Caki2 (cell line): ENCODE measurements around the gene PCDHGB3. TPM values are rescaled to one million over a fixed set of nuclear protein-coding genes. Genes with fewer than 3 reads are reported as not detected.
"Not testable (repeated sequence)": the region's sequence is repeated elsewhere in the genome, so short reads cannot be mapped to it uniquely, and the experiment has no call there.

Source experiments
- DNase-seq: peaks from one replicate; pipeline ENCODE4 v3.0.0-alpha.2; 2015; ENCODE audit warnings: low read depth
- in situ Hi-C: cut with HindIII; loops from 2 replicates; pipeline ENCODE4 v1.10.0; 2016; ENCODE audit warnings: low sequenced_read_pairs, low pct_unique_long_range_greater_than_20kb, mixed read lengths
- total RNA-seq: library from RNA; depleted of rRNA; stranded (reverse); fragments of >200 nt; shearing (Covaris generic); gene quantifications from 2 replicates; pipeline ENCODE4 v1.2.3, GENCODE V29; 2014; ENCODE audit warnings: low replicate concordance; rRNA removed

PCDHGB3 gene
- total RNA-seq: not detected in 2 replicates

DNA sequence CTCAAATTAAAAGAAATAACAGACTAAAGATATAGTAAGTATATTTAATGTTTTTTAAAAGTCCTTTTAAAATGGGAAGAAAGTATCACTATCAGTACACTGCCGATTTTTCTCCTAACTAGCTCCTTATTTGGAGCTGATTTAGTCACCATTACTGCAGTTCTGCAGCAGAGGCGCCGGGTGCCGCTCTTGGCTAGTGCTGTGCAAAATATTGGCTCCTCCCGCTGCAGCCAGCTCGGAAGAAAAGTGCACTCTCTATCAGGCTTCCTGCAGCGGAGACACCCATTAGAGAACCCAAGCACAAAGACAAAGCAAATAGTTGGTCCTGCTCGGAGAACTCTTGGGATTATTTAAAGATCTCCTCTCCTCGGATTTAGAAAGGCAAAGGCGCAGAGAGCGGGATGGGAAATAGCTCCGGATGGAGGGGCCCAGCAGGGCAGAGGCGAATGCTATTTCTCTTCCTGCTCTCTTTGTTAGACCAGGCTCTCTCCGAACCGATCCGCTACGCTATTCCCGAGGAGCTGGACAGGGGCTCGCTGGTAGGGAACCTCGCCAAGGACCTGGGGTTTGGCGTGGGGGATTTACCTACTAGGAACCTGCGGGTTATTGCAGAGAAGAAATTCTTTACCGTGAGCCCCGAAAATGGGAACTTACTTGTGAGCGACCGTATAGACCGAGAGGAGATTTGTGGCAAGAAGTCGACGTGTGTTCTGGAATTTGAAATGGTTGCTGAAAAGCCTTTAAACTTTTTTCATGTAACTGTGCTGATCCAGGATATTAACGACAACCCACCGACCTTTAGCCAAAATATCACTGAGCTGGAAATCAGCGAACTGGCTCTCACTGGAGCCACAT, at the start of gene PCDHGB3:
PCDHGB3 (plus strand) TSS at position 249 of the 855 bp plus-strand sequence; CDS start at position 402, 153 bp downstream.
- no peak for DNase-seq
- in situ Hi-C loops: no loop called here

DNA sequence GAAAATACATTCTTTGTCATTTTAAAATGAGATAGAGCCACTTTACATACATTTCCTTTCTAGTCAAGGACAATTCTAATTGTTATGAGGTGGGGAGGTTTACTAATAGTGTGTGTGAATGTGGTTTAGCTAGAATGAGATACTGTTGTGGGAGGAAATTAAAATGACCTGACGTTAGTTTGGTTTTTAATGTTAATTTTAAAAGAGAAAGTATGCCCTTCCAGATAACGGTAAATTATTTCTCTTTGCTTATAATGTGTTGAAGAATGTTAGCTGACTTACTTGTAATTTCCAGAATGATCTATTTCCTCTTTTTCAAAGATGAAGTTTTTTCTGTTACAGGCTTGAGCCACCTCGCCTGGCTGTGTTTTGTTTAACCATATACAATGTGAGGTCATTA, 47.8 kb upstream of the PCDHGB3 start:
- no peak for DNase-seq
- in situ Hi-C loops: no loop called here

DNA sequence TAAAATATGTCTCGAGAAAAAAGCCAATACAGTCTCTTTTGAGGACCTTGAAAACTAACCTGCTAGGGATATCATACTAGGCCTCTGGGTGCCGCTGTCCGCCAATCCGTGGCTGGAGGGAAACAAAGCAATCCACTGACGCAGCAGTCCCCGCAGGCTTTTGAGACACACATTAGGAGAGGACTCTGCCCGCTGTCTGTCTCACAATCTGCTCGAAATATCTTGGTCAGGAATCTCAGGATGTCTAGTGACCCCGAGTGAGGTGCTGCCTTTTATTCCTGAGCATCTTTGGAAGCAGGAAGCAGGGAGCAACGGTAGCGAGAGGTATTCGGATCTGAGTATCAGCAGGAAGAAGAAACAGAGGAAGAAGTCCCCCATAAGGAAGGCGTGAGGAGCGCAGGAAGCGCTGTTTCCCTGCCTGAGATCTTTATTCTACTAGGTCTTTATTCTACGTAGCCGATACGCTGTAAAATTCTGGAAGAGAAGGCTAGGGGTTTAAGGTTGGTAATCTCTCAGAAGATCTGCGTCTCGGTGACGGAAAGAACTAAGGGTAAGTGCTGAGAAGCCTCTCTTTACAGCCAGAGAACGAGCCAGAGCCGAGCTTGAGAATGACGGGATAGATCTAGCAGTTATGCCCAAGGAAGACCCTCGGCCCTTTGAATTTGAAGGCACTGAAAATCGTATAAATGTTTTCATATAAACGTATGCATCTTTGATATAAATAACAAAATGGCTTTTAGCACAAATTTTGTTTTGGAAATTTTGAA, 43.8 kb upstream of the PCDHGB3 start:
- in situ Hi-C loops: no loop called here
- DNase-seq: no peak

DNA sequence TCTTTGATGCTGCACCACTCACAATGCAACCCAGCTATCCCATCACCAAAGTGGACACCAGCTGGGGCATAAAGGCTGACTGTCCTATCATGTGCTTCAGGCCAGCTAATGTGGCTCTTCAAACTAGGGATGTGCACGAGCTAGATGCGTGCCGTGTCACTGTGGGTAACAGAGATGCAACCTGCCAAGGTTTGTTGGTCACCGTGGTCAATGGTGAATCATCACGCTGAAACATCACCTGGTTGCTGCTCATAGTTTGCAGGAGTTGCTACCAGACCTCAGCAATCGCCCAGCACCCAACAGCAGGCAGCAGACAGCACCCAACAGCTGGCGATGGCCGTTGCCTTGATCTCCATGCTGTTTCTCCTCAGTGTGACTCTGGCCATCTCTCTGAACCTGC, 41.8 kb upstream of the PCDHGB3 start:
- DNase-seq: no peak
- in situ Hi-C loops: no loop called here

DNA sequence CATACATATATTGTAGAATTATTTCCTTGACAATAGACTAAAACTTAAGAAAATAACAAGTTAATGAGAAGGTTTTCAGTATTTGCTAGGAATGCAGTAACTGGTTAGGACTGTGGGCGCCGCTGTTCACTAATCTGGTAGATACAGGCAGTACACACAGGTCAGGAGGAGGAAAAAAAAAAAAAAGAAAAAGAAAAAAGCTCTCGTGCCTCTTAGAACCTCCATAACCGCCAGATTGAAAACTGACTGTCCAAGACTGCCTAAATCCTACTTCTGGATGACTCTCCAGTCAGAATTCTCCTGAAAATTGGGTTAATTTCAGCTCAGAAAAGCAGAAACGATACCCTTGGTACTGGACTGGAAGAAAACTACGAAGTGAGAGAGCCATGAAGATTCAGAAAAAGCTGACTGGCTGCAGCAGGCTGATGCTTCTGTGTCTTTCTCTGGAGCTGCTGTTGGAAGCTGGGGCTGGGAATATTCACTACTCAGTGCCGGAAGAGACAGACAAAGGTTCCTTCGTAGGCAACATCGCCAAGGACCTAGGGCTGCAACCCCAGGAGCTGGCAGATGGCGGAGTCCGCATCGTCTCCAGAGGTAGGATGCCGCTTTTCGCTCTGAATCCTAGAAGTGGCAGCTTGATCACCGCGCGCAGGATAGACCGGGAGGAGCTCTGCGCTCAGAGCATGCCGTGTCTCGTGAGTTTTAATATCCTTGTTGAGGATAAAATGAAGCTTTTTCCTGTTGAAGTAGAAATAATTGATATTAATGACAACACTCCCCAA, 39.6 kb upstream of the PCDHGB3 start, which contains the start of gene PCDHGA1:
PCDHGA1 (plus strand) TSS at position 216 of the 782 bp plus-strand sequence.
- no peak for DNase-seq
- in situ Hi-C loops: no loop called here

DNA sequence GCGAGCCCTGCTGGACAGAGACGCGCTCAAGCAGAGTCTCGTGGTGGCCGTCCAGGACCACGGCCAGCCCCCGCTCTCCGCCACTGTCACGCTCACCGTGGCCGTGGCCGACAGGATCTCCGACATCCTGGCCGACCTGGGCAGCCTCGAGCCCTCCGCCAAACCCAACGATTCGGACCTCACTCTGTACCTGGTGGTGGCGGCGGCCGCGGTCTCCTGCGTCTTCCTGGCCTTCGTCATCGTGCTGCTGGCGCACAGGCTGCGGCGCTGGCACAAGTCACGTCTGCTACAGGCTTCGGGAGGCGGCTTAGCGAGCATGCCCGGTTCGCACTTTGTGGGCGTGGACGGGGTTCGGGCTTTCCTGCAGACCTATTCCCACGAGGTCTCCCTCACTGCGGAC, 37.5 kb upstream of the PCDHGB3 start:
- in situ Hi-C loops: not testable (repeated sequence)

DNA sequence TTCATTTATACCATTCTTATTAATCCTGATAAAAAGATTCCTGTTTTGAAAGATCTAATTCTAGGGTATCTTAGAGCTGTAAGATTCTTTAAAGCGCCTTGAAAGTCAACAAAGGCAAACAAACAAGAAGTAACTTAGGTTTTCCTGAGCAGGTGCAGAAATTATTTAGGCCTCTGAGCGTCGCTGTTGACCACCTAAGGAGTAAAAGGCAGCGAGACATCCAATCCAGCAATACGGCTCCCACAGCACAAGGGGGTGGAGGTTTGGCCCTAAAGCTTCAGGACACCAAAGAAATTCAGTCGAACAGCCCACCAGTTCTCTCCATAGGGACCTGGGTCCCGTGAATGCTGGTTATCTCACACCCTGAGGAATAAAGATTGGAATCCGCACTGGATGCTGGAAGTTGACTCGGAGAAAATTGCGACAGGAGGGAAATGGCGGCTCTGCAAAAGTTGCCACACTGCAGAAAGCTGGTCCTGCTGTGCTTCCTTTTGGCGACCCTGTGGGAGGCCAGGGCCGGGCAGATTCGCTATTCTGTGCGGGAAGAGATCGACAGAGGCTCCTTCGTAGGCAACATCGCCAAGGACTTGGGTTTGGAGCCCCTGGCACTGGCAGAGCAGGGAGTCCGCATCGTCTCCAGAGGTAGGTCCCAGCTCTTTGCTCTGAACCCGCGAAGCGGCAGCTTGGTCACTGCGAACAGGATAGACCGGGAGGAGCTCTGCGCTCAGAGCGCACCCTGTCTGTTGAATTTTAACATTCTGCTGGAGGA, 31.3 kb upstream of the PCDHGB3 start, which contains the start of gene PCDHGA2:
PCDHGA2 (plus strand) TSS at position 223 of the 769 bp plus-strand sequence.
- no peak for DNase-seq

More for the DNA sequence above, 37.5 kb upstream of the PCDHGB3 start:
- not testable (repeated sequence) for DNase-seq

DNA sequence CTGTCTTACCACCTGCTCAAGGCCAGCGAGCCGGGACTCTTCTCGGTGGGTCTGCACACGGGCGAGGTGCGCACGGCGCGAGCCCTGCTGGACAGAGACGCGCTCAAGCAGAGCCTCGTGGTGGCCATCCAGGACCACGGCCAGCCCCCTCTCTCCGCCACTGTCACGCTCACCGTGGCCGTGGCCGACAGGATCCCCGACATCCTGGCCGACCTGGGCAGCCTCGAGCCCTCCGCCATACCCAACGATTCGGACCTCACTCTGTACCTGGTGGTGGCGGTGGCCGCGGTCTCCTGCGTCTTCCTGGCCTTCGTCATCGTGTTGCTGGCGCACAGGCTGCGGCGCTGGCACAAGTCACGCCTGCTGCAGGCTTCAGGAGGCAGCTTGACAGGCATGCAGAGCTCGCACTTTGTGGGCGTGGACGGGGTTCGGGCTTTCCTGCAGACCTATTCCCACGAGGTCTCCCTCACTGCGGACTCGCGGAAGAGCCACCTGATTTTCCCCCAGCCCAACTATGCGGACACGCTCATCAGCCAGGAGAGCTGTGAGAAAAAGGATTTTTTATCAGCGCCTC, 29.2 kb upstream of the PCDHGB3 start:
- in situ Hi-C loops, DNase-seq: not testable (repeated sequence)

More for the DNA sequence above, 31.3 kb upstream of the PCDHGB3 start, which contains the start of gene PCDHGA2:
- in situ Hi-C loops: no loop called here

DNA sequence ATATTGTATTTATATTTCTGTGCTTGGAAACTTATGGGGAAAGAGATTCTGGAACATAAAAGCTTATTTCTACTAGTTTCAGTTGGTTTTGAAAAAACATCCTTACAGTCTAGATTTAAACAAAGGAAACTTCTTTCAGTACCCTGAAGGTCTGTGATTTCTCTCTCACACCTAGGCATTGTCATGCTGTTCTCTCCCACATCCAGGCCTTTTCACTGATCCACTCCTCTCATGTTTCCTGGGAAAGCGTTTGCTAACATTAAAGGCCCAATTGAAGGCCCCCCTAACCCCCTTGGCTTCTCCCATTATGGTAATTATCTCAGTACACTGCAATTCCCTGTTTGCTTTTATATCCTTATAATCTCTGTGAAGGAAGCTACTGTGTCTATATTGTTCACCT, 27.3 kb upstream of the PCDHGB3 start:
- DNase-seq: no peak
- in situ Hi-C loops: no loop called here

DNA sequence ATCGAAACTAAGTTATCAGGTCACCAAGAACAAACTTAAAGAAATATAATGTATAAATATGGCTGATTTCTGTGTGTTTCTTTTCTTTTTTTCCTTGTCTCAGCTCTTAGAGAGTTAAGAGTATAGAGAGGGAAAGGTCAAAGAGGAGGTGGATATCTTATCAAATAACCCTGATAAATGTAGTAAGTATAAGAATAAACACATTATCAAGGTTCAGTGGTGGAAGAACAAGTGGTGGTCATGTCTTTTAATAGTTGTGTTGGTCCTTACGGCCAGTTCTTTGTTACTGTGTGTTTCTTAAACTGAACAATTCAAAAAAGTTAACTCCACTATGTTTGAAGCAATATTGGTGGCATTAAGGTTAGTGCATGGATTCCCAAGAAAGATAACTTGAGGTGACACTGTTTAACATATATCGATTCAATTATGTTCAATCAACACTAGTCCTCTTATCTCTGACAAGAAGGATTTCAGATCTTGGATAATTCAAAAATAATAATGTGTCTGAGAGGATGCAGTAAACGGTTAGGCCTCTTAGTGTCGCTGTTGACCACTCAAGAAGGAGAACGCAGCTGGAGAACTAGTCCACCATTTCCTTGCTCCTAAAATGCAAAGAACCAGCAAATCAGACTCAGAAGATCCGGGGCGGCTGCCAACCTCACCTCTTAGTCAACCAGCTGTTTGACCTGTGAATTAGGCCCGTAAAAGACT, 26.6 kb upstream of the PCDHGB3 start, which contains the start of gene PCDHGA3:
PCDHGA3 (plus strand) TSS at position 588 of the 711 bp plus-strand sequence. CDS start 205 bp downstream, outside the sequence.
- in situ Hi-C loops: no loop called here
- DNase-seq: no peak

DNA sequence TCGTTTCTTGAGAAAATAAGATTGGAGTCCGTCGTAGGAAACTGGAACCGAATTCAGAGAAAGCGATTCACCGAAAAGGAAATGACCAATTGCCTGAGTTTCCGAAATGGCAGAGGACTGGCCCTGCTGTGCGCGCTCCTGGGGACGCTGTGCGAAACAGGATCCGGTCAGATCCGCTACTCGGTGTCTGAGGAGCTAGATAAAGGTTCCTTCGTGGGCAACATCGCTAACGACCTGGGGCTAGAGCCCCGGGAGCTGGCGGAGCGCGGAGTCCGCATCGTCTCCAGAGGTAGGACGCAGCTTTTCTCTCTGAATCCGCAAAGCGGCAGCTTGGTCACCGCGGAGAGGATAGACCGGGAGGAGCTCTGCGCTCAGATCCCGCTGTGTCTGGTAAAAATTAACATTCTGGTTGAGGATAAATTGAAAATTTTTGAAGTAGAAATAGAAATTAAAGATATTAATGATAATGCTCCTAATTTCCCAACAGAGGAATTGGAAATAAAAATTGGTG, 26.0 kb upstream of the PCDHGB3 start:
- no peak for DNase-seq
- in situ Hi-C loops: no loop called here

DNA sequence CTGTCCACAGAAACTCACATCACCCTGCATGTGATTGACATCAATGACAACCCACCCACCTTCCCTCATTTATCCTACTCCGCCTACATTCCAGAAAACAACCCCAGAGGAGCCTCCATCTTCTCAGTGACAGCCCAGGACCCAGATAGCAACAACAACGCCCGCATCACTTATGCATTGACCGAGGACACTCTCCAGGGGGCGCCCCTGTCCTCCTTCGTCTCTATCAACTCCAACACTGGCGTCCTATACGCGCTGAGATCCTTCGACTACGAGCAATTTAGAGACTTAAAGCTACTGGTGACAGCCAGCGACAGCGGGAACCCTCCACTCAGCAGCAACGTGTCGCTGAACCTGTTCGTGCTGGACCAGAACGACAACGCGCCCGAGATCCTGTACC, 24.7 kb upstream of the PCDHGB3 start:
- in situ Hi-C loops: no loop called here
- no peak for DNase-seq

DNA sequence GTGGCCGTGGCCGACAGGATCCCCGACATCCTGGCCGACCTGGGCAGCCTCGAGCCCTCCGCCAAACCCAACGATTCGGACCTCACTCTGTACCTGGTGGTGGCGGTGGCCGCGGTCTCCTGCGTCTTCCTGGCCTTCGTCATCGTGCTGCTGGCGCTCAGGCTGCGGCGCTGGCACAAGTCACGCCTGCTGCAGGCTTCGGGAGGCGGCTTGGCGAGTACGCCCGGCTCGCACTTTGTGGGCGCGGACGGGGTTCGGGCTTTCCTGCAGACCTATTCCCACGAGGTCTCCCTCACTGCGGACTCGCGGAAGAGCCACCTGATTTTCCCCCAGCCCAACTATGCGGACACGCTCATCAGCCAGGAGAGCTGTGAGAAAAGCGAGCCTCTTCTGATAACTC, 24.0 kb upstream of the PCDHGB3 start:
- in situ Hi-C loops, DNase-seq: not testable (repeated sequence)

DNA sequence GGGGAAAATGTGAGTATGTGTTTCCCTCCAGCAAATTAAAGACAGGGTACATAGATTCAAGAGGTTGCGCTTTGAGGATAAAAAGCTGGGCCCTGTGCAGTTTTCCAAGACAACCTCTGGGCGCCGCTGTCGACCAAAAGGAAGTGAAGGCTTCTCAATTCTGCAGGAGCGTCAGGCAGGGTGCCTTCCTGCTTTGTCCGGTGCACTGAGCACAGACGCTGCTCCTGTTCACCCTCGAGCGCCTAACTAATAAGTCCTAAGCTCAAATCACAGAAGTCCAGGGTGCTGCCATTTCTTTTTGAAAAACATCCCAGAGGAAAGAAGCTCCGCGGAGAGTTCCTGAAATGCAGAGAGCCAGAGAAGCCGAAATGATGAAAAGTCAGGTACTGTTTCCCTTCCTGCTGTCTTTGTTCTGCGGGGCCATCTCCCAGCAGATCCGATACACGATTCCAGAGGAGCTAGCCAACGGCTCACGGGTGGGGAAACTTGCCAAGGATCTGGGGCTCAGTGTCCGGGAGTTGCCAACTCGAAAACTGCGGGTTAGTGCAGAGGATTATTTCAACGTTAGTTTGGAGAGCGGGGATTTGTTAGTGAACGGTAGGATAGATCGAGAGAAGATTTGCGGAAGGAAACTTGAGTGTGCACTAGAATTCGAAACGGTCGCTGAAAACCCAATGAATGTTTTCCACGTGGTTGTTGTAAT, 20.0 kb upstream of the PCDHGB3 start, which contains the start of gene PCDHGB1:
PCDHGB1 (plus strand) TSS at position 183 of the 703 bp plus-strand sequence; CDS start at position 345, 162 bp downstream.
- no peak for DNase-seq
- in situ Hi-C loops: no loop called here

DNA sequence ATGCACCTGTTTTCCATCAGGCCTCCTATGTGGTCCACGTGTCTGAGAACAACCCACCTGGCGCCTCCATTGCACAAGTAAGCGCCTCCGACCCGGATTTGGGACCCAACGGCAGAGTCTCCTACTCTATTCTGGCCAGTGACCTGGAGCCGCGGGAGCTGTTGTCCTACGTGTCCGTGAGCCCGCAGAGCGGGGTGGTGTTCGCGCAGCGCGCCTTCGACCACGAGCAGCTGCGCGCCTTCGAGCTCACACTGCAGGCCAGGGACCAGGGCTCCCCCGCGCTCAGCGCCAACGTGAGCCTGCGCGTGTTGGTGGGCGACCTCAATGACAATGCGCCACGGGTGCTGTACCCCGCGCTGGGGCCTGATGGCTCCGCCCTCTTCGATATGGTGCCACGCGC, 18.5 kb upstream of the PCDHGB3 start:
- in situ Hi-C loops: no loop called here
- DNase-seq: no peak
